ENCODE data around the gene SNAP91. TPM values are rescaled to one million over a fixed set of nuclear protein-coding genes. Genes with fewer than 3 reads are reported as not detected.
A peak's percentile ranks its signal among the peaks of the same experiment; 100 is the strongest.

Gene SNAP91
- total RNA-seq, 1 experiment from 2014 or later: not detected

- intact Hi-C loops (cut with micrococcal nuclease): loop anchor here (5.0 kb wide), 1 partner anchor 78 kb away; the partner anchor contains the start of gene ME1
- TF ChIP-seq, protein P1, sequence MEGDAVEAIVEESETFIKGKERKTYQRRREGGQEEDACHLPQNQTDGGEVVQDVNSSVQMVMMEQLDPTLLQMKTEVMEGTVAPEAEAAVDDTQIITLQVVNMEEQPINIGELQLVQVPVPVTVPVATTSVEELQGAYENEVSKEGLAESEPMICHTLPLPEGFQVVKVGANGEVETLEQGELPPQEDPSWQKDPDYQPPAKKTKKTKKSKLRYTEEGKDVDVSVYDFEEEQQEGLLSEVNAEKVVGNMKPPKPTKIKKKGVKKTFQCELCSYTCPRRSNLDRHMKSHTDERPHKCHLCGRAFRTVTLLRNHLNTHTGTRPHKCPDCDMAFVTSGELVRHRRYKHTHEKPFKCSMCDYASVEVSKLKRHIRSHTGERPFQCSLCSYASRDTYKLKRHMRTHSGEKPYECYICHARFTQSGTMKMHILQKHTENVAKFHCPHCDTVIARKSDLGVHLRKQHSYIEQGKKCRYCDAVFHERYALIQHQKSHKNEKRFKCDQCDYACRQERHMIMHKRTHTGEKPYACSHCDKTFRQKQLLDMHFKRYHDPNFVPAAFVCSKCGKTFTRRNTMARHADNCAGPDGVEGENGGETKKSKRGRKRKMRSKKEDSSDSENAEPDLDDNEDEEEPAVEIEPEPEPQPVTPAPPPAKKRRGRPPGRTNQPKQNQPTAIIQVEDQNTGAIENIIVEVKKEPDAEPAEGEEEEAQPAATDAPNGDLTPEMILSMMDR (conservative IDR thresholded peaks at IDR 0.05; ENCODE audit: low read depth, low read length): no peak
- no peak for TF ChIP-seq EZH2 (IDR thresholded peaks at IDR 0.05; ENCODE audit: low read length, unreplicated experiment)
- no peak for TF ChIP-seq EZH2phosphoT487 (IDR thresholded peaks at IDR 0.05; ENCODE audit: borderline replicate concordance, low read length)
- ChIA-PET POLR2A (ENCODE audit: unreplicated experiment) (interaction anchor here (0.6 kb wide), 1 partner anchor 92 kb away, joined by 4 read pairs; no protein-coding TSS in a partner anchor), CTCF (interaction anchor here (0.5 kb wide), 1 partner anchor 166 kb away, joined by 4 read pairs; no protein-coding TSS in a partner anchor)
- no peaks in the 10 kb centered on the region for H3K9me3 ChIP-seq (ENCODE audit: low read length)
- H3K79me2 ChIP-seq (ENCODE audit: low read length): no peaks in the 10 kb centered on the region
- H3K4me3 ChIP-seq (ENCODE audit: low read length): no peak overlapping the region
- no TSS peak for BruUV-seq (replicated peaks)
- no peaks in the 10 kb centered on the region for H3K9me2 ChIP-seq (replicated peaks; ENCODE audit: low read length)
- H3F3A ChIP-seq (ENCODE audit: low read length, unreplicated experiment): no peaks in the 10 kb centered on the region
- H3K4me2 ChIP-seq (ENCODE audit: low read length): no peak overlapping the region
- H3K27ac ChIP-seq (ENCODE audit: low read length): no peak overlapping the region
- DNase-seq (no peak), ATAC-seq (no peak)
- no peaks in the 10 kb centered on the region for H4K20me1 ChIP-seq (ENCODE audit: low read length)
- H2AFZ ChIP-seq (ENCODE audit: low read length): no peak overlapping the region
- no peaks in the 10 kb centered on the region for H3K36me3 ChIP-seq (ENCODE audit: low read depth, low read length)
- H3K4me1 ChIP-seq (ENCODE audit: insufficient read depth, low read length): peaks cover 22% of the 10 kb centered on the region
- H3K9ac ChIP-seq (ENCODE audit: low read length): no peak overlapping the region
- H3K27me3 ChIP-seq (ENCODE audit: low read length): no peaks in the 10 kb centered on the region
Measured at GRCh38 chr6:83510791-83511190, 198.1 kb downstream of the SNAP91 start.

DNA sequence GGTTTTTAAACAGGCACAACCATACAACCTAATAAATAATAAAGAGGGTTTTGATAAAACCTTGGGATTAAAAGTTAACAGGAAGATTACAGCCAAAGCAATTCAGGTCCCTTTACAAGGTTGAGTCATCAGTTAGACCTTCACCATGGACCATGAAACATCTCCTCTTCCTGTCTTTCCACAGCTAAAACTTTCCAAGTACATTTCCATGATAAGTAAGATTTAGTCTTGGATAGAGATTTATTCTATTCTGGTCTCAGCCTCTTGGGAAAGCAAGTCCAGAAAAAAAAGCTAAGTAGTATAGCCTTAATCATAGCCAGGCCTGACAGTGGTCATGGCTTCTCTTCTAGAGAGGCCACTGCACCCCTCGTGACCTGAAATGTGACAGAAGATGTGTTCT is 199.5 kb downstream of the SNAP91 start:
- H3K9me3 ChIP-seq (ENCODE audit: low read length): no peaks in the 10 kb centered on the region
- no TSS peak for BruUV-seq (replicated peaks)
- H3K4me3 ChIP-seq (ENCODE audit: low read length): no peak overlapping the region
- intact Hi-C loops (cut with micrococcal nuclease): no loop called here
- H3K4me1 ChIP-seq (ENCODE audit: insufficient read depth, low read length): peaks cover 18% of the 10 kb centered on the region
- CTCF ChIA-PET: no interaction called here
- TF ChIP-seq EZH2phosphoT487 (IDR thresholded peaks at IDR 0.05; ENCODE audit: borderline replicate concordance, low read length) (no peak), EZH2 (IDR thresholded peaks at IDR 0.05; ENCODE audit: low read length, unreplicated experiment) (no peak)
- TF ChIP-seq, protein P1 (conservative IDR thresholded peaks at IDR 0.05; ENCODE audit: low read depth, low read length): no peak
- no peaks in the 10 kb centered on the region for H3F3A ChIP-seq (ENCODE audit: low read length, unreplicated experiment)
- DNase-seq (peak; percentile 19), ATAC-seq (peak; percentile 24)
- no peak overlapping the region for H3K4me2 ChIP-seq (ENCODE audit: low read length)
- H4K20me1 ChIP-seq (ENCODE audit: low read length): no peaks in the 10 kb centered on the region
- H3K27ac ChIP-seq (ENCODE audit: low read length): no peak overlapping the region
- no peaks in the 10 kb centered on the region for H3K36me3 ChIP-seq (ENCODE audit: low read depth, low read length)
- H3K9me2 ChIP-seq (replicated peaks; ENCODE audit: low read length): no peaks in the 10 kb centered on the region
- POLR2A ChIA-PET (ENCODE audit: unreplicated experiment): interaction anchor here (0.5 kb wide), 1 partner anchor 161 kb away, joined by 3 read pairs; no protein-coding TSS in a partner anchor
- H3K79me2 ChIP-seq (ENCODE audit: low read length): no peaks in the 10 kb centered on the region
- no peak overlapping the region for H3K9ac ChIP-seq (ENCODE audit: low read length)
- no peak overlapping the region for H2AFZ ChIP-seq (ENCODE audit: low read length)
- H3K27me3 ChIP-seq (ENCODE audit: low read length): no peaks in the 10 kb centered on the region

- Histone ChIP-seq H3K4me2 (ENCODE audit: low read length) (no peak overlapping the region), H3K27me3 (ENCODE audit: low read length) (no peaks in the 10 kb centered on the region), H3F3A (ENCODE audit: low read length, unreplicated experiment) (no peaks in the 10 kb centered on the region), H3K9ac (ENCODE audit: low read length) (no peak overlapping the region), H3K4me3 (ENCODE audit: low read length) (no peak overlapping the region), H3K79me2 (ENCODE audit: low read length) (no peaks in the 10 kb centered on the region), H3K4me1 (ENCODE audit: insufficient read depth, low read length) (peaks cover 8% of the 10 kb centered on the region; the same call in 1 of the 2 replicates), H3K36me3 (ENCODE audit: low read depth, low read length) (no peaks in the 10 kb centered on the region), H3K27ac (ENCODE audit: low read length) (no peak overlapping the region), H3K9me2 (replicated peaks; ENCODE audit: low read length) (no peaks in the 10 kb centered on the region), H4K20me1 (ENCODE audit: low read length) (no peaks in the 10 kb centered on the region), H3K9me3 (ENCODE audit: low read length) (no peaks in the 10 kb centered on the region), H2AFZ (ENCODE audit: low read length) (no peak overlapping the region)
- DNase-seq: no peak
- no TSS peak for BruUV-seq (replicated peaks)
- ATAC-seq: no peak
- ChIA-PET CTCF (no interaction called here), POLR2A (ENCODE audit: unreplicated experiment) (no interaction called here)
- intact Hi-C loops (cut with micrococcal nuclease): no loop called here
- TF ChIP-seq, protein P1 (conservative IDR thresholded peaks at IDR 0.05; ENCODE audit: low read depth, low read length): no peak
- TF ChIP-seq EZH2 (IDR thresholded peaks at IDR 0.05; ENCODE audit: low read length, unreplicated experiment) (no peak), EZH2phosphoT487 (IDR thresholded peaks at IDR 0.05; ENCODE audit: borderline replicate concordance, low read length) (no peak)
Measured at GRCh38 chr6:83505356-83505755, 203.5 kb downstream of the SNAP91 start.
